ENCODE measurements around the gene ITPKA.

The ITPKA gene

DNA sequence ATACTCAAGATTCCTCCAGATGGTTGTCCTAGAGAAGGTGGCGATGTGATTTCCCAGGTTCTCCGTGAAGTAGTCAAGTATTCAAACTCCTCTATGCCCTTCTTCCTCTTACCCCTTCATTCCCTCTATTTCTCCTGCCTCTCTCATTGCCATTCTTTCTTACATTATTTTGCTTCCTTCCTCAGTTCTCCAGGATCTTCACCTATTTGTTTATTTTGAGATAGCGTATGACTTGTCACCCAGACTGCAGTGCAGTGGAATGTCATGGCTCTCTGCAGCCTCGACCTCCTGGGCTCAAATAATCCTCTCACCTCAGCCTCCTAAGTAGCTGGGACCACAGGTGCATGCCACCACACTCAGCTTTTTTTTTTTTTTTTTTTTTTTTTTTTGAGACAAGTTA, 1.8 kb upstream of the ITPKA start:
- DNase-seq: no peak

DNA sequence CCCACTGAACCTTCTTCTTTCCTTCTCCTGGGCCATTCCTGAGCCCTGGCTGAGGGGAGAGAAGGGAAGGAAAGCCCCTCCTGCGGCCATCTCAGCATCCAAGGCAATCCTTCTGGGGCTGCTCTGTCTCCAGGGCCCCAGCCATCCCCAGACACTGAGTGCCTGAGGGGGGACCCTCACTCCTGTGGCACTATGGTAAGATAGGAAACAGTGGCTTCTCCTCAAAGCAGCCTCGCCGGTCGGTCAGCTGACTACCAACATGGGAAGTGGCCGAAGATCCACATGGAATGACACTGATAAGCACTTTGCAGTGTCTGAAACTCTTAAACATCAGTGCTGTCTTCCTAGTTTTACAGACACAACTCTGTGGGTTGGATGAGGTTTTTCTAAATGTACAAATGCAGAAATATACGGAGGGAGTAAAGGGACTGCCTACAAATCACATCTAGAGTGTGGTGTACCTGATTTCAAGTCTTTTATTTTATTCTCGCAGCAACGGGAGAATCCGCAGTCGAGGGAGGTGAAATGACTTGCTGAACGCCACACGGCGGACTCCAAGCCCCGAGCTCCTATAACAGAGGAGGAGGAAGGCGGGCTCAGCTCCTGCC, 973 bp upstream of the ITPKA start:
- DNase-seq: no peak

DNA sequence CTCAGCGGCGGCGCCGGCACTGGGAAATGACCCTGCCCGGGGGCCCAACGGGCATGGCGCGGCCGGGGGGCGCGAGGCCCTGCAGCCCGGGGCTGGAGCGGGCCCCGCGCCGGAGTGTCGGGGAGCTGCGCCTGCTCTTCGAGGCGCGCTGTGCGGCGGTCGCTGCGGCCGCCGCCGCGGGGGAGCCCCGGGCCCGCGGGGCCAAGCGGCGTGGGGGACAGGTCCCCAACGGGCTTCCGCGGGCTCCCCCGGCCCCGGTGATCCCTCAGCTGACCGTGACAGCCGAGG, 172 bp downstream of the ITPKA start:
- no peak for DNase-seq

DNA sequence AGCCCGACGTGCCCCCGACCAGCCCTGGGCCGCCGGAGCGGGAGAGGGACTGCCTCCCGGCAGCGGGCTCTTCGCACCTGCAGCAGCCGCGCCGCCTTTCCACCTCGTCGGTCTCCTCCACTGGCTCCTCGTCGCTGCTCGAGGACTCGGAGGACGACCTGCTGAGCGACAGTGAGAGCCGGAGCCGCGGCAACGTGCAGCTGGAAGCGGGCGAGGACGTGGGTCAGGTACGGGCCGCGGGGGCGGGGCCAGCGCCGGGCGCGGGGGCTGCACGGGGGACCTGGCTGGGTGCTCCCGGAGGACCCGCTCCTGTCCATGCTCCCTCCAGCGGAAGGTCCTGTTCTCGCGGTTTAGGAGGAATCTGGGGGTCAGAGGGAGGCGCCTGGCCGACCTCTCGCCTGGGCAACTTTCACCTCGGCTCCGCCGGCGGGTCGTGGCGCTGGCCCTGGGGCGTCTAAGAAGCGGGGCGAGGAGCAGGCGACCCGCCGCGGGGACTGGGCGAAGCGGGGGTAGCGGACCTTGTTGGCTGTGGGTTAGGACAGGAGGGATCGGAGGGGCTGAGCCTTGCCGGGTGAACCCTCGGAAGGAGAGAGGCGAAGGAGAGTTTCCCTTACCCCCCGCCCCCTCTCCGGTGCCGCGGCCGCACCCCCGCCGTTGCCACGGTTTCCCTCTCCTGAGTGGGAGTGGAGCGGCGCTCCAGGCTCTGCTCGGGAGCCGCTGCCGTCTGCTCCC, 682 bp downstream of the ITPKA start:
- DNase-seq: peak; percentile 43 to 56

DNA sequence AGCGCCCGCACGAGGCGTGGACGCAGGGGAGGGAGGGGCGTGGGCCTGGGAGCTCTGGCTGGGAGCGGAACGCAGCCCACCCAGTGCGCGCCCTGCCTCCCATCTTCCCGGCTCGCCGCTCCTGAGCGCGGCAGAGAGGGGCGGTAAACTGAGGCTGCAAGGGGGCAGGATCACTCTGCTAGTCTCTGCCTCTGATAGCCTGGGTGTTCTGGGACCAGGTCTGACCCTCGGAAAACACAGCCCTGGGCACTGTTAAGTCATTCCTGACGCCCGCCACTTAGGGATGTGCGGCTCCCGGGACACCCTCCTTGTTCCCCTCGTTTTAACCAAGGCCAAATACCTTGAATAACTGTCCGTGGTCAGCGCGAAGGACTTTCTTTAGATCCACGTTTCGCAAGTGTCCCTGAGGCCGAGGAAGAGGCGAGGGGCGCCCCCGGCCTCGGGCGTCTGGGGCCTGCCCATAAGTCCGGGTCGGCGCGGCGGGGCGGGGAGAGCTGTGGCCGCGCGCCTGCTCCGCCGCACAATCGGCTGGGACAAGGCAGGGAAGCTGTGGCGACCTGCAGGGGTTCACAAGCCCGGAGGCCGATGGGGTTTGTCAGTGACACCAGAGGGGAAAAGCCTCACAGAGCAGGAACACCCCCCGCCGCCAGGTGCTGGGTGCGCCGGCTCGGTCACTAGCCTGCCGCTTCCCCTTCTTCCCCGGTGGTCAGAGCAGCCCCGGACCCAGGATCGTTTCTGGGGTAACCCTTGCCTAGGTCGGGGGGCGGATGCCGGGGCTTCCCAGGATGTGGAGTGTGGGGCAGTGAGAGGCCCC, 1.5 kb downstream of the ITPKA start:
- peak; percentile 53 to 54 for DNase-seq

DNA sequence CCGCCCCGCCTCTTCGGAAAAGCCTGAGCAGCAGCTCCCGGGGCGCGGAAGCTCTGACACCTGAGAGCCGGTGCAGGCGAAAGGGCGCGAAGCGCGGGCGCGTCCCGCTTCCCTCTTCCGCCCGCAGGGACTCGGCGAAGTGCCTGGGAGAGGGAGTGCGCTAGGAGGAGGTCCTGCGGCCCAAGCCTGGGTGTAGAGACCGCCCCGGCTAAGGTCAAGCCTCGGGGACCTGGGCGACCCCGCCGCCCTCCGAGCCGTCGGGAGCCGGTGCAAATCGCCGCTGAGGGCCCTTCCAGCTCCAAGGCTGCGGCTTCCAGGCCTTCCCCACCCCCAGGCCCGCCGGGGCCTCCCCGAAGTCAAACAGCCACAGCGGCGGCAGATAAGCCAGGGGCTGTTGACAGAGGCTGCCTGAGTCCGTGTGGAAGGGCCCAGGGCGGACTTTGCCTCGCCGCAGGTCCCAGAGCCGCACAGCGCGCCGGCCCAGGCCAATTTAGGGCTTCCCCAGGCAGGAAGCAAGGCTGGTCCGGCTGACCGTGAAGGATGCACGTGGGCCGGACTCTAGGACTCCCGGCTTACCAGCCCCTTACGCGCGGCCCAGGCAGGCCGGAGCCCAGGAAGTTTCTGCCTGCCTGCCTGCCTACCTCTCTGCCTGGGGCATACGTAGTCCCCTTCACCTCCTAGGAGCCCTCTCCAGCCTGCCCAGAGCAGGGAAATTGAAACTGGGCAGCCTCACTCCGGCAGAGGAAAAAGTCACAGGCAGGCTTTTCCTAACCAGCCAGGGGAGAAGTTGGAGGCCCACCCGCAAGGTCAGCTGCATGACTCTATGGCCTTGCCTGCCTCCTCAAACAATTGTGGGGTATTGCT, 2.3 kb downstream of the ITPKA start:
- DNase-seq: peak in 1 of 2 donors; percentile 40

DNA sequence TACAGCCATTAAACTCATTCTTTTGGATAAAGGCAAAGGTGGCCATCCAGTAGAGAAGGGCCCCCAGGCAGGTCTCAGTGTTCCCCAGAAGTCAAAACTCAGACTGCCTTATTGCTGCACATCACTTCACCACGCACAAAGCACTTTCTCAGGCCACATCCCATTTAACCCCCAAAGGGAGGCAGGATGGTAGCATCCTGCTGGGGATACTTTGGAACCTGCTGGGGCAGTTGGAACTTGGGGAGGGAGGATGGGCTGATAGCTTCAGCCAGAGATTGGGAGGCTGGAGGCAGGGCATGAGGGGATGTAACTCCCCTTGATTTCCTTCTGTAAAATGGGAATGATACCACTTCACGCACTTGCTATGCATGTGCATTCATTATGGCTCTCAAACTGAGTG, 5.0 kb downstream of the ITPKA start:
- DNase-seq: no peak

DNA sequence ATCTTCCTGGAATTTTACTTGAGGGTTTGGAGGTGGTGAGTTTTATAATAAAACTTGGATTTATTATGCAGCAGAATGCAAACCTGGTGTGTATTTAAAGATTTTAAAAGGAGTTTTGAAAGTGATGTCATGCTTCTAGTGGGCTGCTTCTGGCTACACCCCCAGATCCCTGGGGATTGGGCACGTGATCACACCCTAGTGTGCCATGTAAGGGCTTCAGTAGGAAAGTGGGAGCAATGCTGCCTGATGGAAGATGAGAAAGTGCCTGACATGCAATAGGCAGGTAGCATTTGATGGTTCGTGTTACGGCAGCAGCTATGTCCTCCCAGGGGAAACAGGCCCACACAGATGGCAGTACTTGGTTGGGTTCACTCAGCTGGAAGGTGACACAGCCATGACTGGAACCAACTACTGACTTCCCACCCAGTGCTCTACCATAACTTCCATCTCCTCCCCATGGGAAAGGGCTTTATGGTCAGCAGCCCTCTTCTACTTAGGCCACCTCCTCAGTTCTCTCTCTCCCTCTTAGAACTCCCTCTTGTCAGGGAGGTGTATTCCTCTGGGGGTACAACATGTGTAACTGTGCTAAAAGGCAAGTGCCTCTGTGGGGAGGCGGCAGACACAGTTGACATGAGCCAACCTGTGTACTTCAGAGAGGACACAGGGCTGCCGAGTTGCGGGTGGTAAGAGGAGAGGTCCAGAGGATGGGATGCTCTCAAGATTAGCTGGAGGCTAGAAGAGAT, 5.6 kb downstream of the ITPKA start:
- DNase-seq: no peak

DNA sequence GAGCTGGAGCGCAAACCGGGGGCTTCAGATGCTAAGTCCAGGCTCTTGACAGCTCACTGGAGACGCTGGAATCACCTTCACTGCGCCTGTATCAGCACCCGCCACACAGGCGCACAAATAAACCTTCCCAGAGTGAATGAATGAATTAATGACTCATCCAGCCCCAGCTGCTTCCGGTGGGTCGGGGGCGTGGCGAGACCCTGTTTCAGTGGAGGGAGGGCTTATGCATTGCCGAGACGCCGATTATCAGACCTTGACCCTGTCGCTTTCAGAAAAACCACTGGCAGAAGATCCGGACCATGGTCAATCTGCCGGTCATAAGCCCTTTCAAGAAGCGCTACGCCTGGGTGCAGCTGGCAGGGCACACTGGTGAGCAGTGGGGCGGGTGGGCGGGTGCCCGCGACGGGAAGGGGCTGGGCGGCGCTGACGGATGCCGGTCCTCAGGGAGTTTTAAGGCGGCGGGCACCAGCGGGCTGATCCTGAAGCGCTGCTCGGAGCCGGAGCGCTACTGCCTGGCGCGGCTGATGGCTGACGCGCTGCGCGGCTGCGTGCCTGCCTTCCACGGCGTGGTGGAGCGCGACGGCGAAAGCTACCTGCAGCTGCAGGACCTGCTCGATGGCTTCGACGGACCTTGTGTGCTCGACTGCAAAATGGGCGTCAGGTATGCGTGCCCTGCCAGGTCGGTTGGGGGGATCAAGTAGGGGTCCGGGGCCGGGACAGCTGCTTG, 7.7 kb downstream of the ITPKA start:
- DNase-seq: peak in 1 of 2 donors; percentile 59

DNA sequence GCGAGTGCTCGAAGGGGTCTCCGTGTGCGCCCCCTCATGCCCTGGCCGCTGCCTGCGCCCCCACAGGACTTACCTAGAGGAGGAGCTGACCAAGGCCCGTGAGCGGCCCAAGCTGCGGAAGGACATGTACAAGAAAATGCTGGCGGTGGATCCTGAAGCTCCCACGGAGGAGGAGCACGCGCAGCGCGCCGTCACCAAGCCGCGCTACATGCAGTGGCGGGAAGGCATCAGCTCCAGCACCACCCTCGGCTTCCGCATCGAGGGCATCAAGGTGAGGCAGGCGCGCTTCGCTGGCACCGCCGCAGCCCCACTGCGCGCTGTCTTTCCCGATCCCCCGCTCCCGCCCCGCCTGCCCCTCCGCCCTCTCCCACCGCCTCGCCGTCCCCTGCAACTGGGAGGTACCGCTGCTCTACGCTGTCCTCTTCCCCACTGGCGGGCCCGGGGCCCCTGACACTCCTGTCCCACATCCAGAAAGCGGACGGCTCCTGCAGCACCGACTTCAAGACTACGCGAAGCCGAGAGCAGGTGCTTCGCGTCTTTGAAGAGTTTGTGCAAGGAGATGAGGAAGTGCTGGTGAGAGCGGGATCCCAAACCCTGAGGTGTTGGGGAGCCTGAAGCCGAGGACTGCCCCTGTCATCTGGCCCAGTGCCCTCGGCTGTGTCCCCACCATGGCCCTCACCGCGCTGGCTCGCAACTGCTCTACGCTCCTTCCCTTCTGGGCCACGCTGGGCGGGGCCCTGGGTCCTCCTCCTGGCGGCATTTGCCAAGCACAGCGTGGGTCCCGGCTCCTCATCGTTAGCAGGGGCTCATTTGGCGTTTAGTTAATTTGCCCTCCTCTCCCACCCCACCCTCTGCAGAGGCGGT, 8.5 kb downstream of the ITPKA start:
- peak in 1 of 2 donors; percentile 40 for DNase-seq

DNA sequence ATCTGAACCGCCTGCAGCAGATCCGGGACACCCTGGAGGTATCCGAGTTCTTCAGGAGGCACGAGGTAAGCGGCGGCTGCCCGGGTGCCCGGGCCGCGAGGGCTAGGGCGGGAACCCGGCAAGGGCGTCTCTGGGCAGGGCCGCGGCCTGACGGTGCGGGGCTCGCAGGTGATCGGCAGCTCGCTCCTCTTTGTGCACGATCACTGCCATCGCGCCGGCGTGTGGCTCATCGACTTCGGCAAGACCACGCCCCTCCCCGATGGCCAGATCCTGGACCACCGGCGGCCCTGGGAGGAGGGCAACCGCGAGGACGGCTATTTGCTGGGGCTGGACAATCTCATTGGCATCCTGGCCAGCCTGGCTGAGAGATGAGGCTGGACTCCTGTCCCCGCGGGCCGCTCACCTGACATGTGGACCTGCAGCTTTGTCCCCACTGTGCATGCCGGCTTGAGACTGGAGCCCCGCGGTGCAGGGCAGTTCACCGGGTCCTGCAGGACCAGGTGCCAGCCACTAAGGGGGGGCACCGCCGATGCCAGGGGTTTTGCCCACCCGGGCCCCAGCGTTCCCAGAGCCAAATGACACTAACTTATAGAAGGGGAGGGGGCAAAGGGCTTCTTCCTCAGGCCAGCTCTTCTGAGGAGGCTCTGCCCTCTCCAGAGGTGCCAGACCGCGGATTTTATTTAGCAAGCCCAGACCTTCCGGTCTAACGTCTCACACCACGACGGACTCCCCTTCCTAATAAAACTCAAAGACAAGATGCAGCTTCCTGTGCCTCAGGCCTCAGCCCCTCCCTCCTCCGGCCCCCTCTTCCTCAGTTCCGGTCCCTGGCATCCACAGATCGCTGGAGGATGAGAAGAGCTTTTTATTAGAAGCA, 9.4 kb downstream of the ITPKA start:
- DNase-seq: peak in 1 of 2 donors; percentile 30

DNA sequence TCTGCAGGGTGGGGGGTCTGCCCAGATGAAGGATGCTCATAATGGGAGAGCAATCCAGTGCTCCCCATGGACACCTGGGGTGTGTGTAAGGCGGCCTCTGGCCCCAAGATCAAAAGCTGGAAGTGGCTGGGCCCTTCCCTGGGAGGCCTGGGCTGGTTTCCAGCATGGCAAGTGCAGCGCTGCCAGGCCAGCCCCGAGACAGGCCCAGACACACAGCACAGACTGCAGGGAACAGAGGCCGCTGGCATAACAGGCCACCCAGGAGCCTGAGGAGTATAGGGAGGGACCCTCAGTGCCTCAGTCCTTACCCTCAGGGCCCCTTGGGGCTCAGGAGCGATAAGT, 10.0 kb downstream of the ITPKA start:
- no peak for DNase-seq

DNA sequence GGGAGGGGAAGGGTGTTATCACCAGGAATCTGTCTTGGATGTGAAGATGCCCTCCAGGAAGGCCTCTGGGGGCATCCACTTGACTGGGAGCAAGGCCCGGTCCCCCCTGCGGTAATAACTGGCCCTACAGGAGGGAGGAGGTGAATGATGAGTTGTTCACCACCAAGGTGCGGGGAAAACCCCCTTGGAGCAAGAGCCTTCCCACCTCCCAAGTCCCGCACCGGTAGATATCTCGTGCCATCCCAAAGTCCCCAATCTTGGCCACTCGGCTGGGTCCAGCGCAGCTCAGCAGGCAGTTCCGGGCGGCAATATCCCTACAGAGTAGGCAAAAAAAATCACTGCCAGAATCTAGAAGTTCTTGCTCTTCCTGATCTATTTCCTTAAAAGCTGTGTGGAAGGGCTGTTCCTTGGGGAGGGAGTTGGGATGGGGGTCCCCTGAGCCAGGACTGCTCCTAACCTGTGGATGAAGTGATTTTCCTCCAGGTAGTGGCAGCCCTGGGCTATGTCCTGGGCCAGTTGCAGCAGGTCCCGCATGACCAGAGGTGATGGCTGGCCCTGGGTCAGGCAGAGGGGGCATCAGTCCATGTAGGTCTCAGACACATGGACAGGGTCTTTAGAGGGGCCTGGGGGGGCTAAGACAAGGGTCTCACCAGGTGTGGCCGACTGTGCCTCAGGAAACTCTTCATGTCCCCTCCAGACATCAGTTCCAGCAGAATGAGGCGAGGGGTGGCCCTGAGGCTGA, 11.2 kb downstream of the ITPKA start:
- no peak for DNase-seq

DNA sequence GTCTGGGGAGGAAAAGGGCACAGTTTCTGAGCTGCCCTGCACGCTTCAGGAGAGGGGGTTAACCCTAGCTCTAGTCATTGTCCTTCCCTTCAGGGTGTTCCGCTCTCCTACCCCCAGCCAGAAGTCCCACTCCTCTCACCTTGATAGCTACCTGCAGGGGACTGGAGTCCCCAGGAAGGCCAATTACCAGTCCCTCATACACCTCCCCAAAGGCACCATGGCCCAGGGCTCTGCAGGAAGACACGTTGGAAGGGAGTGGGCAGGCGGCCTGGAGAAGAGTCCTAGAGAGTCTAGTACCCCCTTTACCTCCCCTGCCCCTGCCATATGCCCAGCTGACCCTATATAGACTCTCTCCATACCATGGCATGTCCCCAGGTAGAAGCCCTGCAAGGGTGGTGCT, 12.1 kb downstream of the ITPKA start:
- DNase-seq: no peak

DNA sequence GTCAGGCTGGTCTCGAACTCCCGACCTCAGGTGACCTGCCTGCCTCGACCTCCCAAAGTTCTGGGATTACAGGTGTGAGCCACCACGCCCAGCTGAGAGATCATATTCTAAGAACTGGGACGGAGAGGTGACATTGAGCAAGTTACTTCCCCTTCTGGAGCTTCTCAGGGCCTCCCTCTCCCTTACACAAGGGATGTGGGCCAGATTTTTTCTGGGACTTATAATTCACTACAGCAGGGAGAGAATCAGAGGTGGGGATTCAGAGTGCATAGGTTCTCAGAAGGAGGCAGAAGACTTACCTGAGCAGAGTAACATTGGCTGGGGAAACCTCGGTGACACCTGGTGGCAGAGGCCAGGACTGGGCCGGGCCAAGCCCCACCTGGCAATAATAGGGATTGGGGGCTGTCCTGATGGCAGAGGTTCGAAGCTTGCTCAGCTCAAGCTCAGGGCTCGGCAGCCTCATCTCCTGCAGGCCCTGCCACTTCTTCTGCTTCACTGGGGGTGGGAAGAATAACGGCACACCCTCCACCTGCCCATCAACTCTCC, 13.2 kb downstream of the ITPKA start:
- no peak for DNase-seq

DNA sequence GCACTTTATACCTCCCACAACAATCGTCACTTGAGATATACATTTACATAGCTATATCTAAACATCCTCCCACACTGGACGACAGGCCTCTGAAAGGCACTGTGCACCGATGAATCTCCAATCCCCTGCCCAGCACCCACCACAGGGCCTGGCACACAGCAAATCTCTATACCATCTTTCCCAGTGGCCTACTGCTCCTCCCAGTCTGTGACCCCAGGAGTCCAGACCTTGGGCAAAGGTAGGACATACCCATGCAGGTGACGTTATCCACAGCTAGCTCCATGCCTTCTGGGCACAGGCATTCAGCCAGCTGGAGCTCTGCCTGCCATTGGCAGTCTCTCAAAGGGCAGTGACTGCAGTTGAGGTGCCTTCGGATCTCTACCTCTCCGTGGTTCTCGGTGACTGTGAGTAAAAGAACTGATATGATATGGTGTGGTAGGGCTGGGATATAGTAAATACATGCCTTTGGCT, 14.2 kb downstream of the ITPKA start:
- DNase-seq: no peak

DNA sequence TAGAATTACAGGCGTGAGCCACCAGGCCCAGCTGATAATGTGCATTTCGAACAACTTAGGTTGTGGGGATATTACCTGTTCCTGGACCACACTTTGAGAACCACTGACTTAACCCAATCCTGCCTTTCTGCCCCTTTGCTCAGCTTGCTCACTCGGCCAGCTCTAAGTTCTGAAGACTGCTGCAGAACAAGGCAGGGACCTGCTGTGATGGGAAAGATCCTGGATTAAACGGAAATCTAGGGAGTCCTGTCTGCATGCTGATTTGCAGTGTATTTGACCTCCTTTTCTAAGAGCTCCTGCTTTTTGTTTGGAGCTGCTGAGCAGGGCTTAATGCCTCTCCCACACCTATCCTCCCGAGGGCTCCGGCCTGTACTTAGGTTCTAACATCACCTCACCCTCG, 17.1 kb downstream of the ITPKA start:
- DNase-seq: no peak

DNA sequence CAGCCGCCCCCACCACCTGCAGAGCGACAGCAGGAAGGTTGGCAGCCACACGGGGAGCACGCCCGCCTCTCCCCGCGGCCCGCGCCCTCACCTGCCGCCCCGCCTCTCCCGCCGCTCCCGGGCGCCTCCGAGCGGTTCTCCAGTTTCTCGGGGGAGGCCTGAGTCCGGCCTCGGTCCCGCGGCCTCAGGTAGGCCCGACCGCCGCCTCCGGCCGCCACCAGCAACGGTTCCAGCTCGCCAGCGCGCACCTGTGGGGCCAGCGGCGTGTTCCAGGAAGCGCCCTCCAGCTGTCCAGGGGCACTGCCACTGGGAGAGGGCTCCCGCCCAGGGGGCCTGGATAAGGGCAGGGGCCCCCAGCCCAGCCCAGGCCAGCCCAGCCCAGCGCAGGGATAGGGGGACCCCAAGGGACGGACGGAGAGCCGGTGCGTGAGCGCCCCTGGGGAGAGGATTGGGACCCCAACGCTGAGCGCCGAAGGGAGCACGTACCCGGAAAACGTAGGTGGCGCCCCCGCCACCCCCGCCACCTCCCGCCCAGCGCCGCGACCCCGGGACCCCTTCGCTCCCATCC, 17.7 kb downstream of the ITPKA start:
- DNase-seq: no peak
